Muscle layer of colon (tissue), 2 donors: ENCODE data around the gene APBB2.
"Not testable (repeated sequence)": the region's sequence is repeated elsewhere in the genome, so short reads cannot be mapped to it uniquely, and the experiment has no call there.

Experiments used
- H3K27ac ChIP-seq: one replicate; pipeline ENCODE4 v1.7.0; 2013; ENCODE audit warnings: low read depth, mild to moderate bottlenecking, low read length, moderate library complexity
- H3K27me3 ChIP-seq, 2 donors: one replicate each; pipeline ENCODE4 v1.7.0; 2013; ENCODE audit warnings: low read length in 2 of 2, mild to moderate bottlenecking in 2 of 2; ENCODE audit not compliant: insufficient read depth in 2 of 2, control insufficient read depth in 1 of 2
- H3K36me3 ChIP-seq: one replicate; pipeline ENCODE4 v1.7.0; 2013; ENCODE audit warnings: mild to moderate bottlenecking, low read length; ENCODE audit not compliant: insufficient read depth
- H3K4me1 ChIP-seq: one replicate; pipeline ENCODE4 v1.7.0; 2013; ENCODE audit warnings: mild to moderate bottlenecking, low read length; ENCODE audit not compliant: insufficient read depth
- H3K4me3 ChIP-seq, 2 donors: one replicate each; pipeline ENCODE4 v1.7.0; 2013; ENCODE audit warnings: low read length in 2 of 2, low read depth in 1 of 2, mild to moderate bottlenecking in 1 of 2, moderate library complexity in 1 of 2
- H3K9ac ChIP-seq: one replicate; pipeline ENCODE4 v1.7.0; 2013; ENCODE audit warnings: low read length
- H3K9me3 ChIP-seq: one replicate; pipeline ENCODE4 v1.7.0; 2013; ENCODE audit warnings: mild to moderate bottlenecking, low read length
- donor health status: abdominal sarcoma.
- donor health status: Adenocarcinoma of cecum.

APBB2 gene

DNA sequence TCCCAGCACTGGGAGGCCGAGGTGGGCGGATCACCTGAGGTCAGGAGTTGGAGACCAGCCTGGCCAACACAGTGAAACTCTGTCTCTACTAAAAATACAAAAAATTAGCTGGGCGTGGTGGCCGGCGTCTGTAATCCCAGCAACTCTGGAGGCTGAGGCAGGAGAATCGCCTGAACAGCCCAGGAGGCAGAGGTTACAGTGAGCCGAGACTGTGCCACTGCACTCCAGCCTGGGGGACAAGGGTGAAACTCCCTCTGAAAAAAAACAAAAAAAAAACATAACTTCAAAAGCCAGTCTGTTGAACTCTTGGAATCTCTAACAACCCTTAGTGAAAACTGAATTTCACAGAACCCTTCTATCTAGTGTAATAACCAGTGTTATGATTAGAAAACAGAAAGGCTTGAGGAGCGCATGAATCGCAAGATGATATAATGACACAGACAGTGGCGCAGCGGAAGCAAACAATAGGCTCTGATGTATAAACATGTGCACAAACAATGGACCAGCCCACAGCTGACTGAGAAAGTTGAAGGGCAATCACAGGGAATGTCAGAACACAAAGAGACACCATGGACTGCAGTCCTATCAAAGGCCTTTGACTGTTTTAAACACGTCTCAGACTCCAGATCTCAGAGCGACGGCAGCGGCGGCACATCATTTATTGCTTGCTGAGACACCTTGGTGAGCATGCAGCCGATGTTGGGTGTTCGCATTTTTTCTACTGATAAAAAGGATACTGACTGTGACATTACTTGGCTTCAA is 383.0 kb downstream of the APBB2 start:
- no peaks in the 10 kb centered on the region for H3K27me3 ChIP-seq
- no peak overlapping the region for H3K27ac ChIP-seq
- H3K36me3 ChIP-seq = peaks cover 15% of the 10 kb centered on the region
- no peaks in the 10 kb centered on the region for H3K9me3 ChIP-seq
- no peak overlapping the region for H3K9ac ChIP-seq
- H3K4me1 ChIP-seq = no peaks in the 10 kb centered on the region
- H3K4me3 ChIP-seq = no peak overlapping the region

DNA sequence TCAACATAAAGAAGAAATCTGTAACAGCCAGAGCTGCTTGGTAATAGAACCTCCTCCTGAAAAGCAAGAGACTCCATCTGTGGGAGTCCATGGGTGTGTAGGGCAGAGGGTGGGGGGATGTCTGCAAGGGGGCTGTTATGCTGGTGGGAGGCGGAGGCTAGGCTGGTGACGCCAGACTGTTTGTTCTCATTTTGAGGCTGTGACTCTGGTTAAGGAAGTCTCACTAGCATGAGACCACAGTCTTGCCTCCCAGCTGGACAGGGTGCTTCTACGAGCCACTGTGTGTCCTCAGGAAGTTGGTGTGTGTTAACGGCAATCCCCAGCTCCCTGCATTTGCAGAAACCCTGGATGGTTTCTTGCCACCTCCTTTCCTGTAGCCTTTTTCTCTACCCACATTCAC is 384.8 kb downstream of the APBB2 start:
- Histone ChIP-seq H3K27ac (no peak overlapping the region), H3K27me3 (no peaks in the 10 kb centered on the region), H3K36me3 (peaks cover 15% of the 10 kb centered on the region), H3K9ac (no peak overlapping the region), H3K4me1 (no peaks in the 10 kb centered on the region), H3K4me3 (no peak overlapping the region), H3K9me3 (no peaks in the 10 kb centered on the region)

DNA sequence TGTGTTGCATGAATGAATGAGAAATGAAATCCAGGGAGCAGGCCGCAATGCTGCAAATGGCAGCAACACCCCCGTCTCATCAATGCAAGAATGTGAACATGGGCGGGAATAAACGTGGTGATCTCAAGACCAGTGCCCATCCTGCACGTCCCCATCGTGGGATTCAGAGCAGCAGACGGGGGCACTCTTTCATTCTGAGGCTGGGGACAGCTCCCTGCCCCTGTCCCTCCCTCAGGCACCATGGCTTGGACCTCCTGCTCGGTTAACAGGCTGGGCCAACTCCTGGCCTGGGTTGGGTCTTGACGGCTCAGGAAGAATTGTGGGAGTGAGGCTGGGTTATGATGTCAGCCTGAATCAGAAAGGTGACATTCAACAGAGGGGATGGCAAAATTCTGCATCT is 385.7 kb downstream of the APBB2 start:
- H3K4me1 ChIP-seq = no peaks in the 10 kb centered on the region
- H3K9me3 ChIP-seq = no peaks in the 10 kb centered on the region
- H3K4me3 ChIP-seq = no peak overlapping the region
- H3K9ac ChIP-seq = no peak overlapping the region
- H3K36me3 ChIP-seq = peaks cover 16% of the 10 kb centered on the region
- H3K27me3 ChIP-seq = no peaks in the 10 kb centered on the region
- H3K27ac ChIP-seq = no peak overlapping the region

DNA sequence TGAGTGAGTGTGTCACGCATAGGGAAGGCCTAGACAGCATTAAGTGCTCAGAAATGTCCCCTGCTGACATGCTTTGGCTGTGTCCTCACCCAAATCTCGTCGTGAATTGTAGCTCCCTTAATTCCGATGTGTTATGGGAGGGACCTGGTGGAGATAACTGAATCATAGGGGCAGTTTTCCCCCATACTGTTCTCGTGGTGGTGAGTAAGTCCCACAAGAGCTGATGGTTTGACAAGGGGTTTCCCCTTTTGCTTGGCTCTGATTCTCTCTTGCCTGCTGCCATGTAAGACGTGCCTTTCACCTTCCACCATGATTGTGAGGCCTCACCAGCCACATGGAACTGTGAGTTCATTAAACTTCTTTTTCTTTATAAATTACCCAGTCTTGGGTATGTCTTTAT is 386.6 kb downstream of the APBB2 start:
- no peaks in the 10 kb centered on the region for H3K27me3 ChIP-seq
- peaks cover 25% of the 10 kb centered on the region for H3K36me3 ChIP-seq
- H3K9ac ChIP-seq = no peak overlapping the region

DNA sequence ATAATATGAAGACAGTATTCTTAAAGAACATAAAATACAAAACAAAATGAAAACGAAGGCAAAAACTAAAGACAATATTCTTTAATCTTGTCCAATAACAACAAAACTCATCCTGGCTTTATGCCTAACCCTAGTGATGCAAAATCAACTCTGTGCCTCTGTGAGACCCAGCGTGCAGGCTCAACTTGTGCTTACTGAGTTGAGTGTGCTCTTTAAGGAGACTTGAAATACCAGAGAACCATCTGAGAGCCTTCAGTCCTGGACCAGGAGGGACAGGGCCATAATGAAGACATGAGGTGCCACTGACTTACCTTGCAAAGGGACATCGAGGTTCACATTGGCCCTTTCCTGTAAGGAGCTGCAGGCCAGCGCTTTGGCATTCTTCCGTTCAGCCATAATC is 387.5 kb downstream of the APBB2 start:
- H3K4me3 ChIP-seq = no peak overlapping the region
- peaks cover 34% of the 10 kb centered on the region for H3K36me3 ChIP-seq
- H3K27ac ChIP-seq = no peak overlapping the region
- no peak overlapping the region for H3K9ac ChIP-seq
- H3K4me1 ChIP-seq = no peaks in the 10 kb centered on the region
- no peaks in the 10 kb centered on the region for H3K9me3 ChIP-seq
- H3K27me3 ChIP-seq = no peaks in the 10 kb centered on the region

More for the DNA sequence above, 386.6 kb downstream of the APBB2 start:
- H3K4me1 ChIP-seq = no peaks in the 10 kb centered on the region
- H3K27ac ChIP-seq = no peak overlapping the region
- no peak overlapping the region for H3K4me3 ChIP-seq
- no peaks in the 10 kb centered on the region for H3K9me3 ChIP-seq

DNA sequence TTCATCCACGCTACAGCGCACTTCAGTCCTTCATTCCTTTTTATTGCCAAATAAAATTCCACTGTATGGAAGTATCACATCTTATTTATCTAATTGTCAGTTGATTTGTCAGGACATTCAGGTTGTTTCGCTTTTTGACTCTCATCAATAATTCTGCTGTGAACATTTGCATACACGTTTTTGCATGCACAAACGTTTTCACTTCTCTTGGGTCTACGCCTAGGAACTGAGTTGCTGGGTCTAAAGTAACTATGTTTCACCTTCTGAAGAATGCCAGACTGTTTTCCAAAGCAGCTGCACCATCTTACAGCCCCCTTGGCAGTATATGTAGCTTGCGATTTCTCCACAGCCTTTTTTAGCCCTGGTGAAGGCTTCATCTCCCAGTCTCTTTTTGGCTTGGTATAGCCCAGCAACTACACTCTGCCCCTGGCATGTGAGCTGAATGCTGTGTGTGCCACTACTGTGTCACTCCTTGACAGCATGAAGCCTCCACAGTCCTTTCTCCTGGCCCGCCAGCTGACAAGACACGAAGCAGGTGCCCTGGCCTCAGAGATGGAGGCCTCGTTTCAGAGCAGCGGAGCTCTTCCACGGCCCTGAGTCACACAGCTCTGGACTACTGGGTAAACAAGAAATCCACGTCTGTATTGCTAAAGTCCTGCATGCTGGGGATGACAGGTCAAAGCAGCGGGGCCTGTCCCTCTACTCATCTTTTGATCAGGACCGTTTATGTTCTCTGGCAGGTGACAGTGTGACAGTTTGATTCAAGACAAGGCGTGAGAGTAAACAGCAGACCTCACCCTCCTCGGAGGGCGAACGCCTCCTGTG is 389.1 kb downstream of the APBB2 start:
- Histone ChIP-seq H3K9ac (no peak overlapping the region), H3K36me3 (peaks cover 38% of the 10 kb centered on the region), H3K9me3 (no peaks in the 10 kb centered on the region), H3K4me1 (no peaks in the 10 kb centered on the region), H3K4me3 (no peak overlapping the region), H3K27ac (no peak overlapping the region), H3K27me3 (no peaks in the 10 kb centered on the region)

DNA sequence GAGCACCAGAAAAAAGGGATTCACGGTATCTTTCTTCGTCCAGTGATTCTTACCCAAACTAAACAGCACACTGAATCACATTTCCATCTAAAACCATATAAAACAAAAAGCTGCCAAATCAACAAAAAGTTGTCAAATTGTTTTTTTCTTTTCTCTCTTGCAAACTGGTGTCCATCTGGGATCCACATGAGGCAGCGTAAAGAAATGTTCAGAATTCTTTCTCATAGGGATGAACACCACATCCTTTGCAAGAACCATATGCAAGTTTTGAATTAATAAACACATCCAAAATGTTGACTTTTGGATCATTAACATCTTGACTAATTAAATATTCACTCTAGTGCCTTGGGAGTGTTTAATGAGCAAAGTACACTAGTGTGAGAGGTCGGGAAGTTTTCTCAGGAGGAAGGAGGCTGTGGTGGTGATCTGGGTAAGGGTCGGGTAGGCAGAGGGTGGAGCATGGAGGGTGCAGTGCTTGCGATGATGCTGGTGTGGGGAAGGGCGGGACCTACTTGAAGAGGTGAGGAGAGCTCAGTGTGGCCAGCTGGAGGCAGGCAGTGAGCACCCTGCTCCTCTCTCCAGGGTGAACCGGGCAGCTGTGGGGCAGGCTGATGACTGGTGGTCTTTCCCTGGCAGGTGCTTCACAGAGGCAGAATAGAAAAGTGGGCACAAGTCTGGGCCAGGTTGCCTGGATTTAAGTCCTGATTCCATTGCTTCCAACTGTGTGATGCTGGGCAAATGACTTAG is 391.7 kb downstream of the APBB2 start:
- no peak overlapping the region for H3K4me3 ChIP-seq
- no peak overlapping the region for H3K9ac ChIP-seq
- no peaks in the 10 kb centered on the region for H3K4me1 ChIP-seq
- H3K9me3 ChIP-seq = no peaks in the 10 kb centered on the region
- H3K27me3 ChIP-seq = no peaks in the 10 kb centered on the region
- peaks cover 29% of the 10 kb centered on the region for H3K36me3 ChIP-seq
- H3K27ac ChIP-seq = no peak overlapping the region

DNA sequence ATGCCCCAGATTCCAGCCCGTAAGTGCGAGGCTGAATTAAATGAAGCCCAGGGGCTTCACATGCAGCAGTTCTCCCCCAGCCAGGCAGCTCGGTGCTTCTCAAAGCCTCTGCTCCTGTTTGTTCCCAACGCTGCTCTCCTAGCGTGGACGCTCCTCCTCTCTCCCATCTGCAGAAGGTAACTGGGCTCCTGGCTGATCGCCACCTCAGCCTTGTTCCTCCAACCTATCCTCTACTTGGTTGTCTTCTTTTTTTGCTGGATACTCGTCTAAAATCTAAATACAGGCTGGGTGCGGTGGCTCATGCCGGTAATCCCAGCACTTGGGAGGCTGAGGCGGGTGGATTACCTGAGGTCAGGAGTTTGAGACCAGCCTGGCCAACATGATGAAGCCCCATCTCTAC is 394.2 kb downstream of the APBB2 start:
- Histone ChIP-seq H3K9ac (no peak overlapping the region), H3K36me3 (peaks cover 29% of the 10 kb centered on the region)

DNA sequence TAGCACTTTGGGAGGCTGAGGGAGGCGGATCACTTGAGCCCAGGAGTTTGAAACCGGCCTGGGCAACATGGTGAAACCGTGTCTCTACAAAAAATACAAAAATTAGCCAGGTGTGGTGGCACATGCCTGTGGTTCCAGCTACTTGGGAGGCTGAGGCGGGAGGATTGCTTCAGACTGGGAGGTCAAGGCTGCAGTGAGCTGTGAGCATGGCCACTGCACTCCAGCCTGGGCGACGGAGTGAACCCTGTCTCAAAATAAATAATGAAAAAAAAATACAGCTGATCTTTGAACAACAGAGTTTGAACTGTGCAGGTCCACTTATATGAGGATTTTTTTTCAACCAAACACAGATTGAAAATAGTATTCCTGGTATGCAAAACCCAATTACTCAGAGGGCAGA is 397.2 kb downstream of the APBB2 start:
- H3K9me3 ChIP-seq, H3K4me1 ChIP-seq, H3K27me3 ChIP-seq, H3K27ac ChIP-seq, H3K9ac ChIP-seq, H3K4me3 ChIP-seq: not testable (repeated sequence)
- H3K36me3 ChIP-seq = peaks cover 13% of the 10 kb centered on the region

More for the DNA sequence above, 394.2 kb downstream of the APBB2 start:
- Histone ChIP-seq H3K4me1 (no peaks in the 10 kb centered on the region), H3K9me3 (no peaks in the 10 kb centered on the region), H3K27ac (no peak overlapping the region), H3K27me3 (no peaks in the 10 kb centered on the region), H3K4me3 (no peak overlapping the region)

DNA sequence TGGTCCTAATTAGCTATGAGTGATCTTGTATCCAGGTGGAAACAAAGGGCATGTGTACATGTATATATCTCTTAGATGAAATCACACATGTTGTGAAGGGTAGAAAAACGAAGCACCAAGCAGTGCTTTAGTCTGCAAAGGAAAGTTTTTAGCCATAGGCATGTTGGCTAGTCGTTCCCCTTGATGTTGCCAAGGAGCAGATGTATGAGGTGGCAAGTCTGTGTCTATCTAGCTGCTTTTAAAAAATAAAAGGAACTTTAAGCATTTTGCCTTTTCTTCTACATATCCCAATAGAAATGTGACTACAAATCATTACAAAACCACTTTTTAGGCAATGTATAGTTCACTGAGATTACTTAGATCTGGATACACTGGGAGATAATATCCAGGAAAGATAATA is 401.5 kb downstream of the APBB2 start:
- H3K27ac ChIP-seq = no peak overlapping the region
- peaks cover 6% of the 10 kb centered on the region for H3K36me3 ChIP-seq
- H3K9me3 ChIP-seq = no peaks in the 10 kb centered on the region
- H3K27me3 ChIP-seq = no peaks in the 10 kb centered on the region
- no peaks in the 10 kb centered on the region for H3K4me1 ChIP-seq
- no peak overlapping the region for H3K4me3 ChIP-seq
- H3K9ac ChIP-seq = no peak overlapping the region

DNA sequence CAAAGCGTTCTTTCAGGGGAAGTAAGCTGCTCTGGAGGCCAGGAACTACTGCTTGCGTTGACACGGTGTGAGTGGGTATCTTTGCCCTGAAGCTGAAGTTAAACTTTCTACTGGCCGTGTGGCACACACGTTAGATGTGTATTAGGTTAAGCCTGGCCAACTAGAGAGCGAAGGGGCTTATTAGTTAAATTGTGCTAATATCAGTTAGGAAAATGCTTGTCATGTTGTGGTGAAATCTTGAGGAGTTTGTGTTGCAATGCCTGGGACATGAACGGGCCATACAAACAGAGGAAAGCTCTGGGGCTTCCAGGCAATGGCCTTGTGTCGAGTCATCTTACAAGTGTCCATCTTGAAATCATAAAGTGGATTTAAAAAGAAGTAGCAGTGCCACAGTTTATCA is 402.0 kb downstream of the APBB2 start:
- Histone ChIP-seq H3K27ac (no peak overlapping the region), H3K36me3 (peaks cover 6% of the 10 kb centered on the region), H3K4me3 (no peak overlapping the region), H3K9ac (no peak overlapping the region), H3K4me1 (no peaks in the 10 kb centered on the region), H3K27me3 (no peaks in the 10 kb centered on the region), H3K9me3 (no peaks in the 10 kb centered on the region)
